DMS79 (cell line): Measurements from ENCODE around the gene GOPC.

Source experiments
- DNase-seq: peaks from one replicate; lab custom pipeline; 2025; lab: John Stamatoyannopoulos, UW

Gene GOPC

GRCh38 chr6:117514655-117515054, 87.7 kb downstream of the GOPC start:
- DNase-seq: no peak

- DNase-seq: no peak
Measured at GRCh38 chr6:117513778-117514365, 88.4 kb downstream of the GOPC start.

- DNase-seq: no peak
Measured at GRCh38 chr6:117512987-117513573, 89.2 kb downstream of the GOPC start.

GRCh38 chr6:117512056-117512828, 90.1 kb downstream of the GOPC start:
- no peak for DNase-seq
